ENCODE results near the gene MAN2A1.
A peak's percentile ranks its signal among the peaks of the same experiment; 100 is the strongest.

Gene MAN2A1

DNA sequence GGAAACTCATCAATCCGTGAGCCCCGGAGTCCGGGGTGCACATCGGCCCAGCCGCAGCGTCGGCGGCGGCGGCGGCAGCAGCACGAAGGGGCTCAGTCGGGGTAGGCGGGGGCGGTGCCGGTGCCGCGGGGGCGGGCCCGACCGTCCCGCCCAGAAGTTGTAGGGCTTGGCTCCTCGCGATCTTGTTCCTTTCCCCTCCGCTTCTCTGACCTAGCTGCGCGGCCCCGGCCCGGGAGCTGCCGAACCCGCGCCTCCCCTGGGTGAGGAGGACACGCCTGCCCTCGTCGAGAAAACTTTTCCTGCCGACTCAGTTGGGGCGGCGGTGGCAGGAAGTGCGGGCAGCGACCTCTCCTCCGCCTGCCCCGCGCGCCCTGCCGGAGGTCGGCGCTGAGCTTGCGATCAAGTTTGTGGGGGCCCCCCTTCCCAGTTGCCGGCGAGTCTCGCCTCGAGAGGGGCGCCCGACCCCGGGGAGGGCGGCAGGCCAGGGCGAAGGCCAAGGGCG lies at the start of gene MAN2A1:
Gene MAN2A1, plus strand, starts transcription at position 188 of the 502 bp plus-strand sequence. CDS start 491 bp downstream, outside the sequence.
- DNase-seq (ENCODE audit: low read depth, low spot score): peak; percentile 50

DNA sequence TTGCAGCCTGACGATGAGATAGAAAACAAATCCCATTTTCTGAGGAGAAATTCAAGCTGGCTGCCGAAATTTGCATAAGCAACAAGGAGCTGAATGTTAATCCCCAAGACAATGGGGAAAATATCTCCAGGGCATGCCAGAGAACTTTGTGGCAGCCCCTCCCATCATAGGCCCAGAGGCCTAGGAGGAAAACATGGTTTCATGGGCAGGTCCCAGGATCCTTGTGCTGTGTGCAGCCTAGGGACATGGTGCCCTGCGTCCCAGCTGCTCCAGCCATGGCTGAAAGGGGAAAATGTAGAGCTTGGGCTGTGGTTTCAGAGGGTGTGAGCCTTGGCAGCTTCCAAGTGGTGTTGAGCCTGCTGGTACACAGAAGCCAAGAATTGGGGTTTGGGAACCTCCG lies 48.8 kb upstream of the MAN2A1 start:
- no peak for DNase-seq (ENCODE audit: low read depth, low spot score)

DNA sequence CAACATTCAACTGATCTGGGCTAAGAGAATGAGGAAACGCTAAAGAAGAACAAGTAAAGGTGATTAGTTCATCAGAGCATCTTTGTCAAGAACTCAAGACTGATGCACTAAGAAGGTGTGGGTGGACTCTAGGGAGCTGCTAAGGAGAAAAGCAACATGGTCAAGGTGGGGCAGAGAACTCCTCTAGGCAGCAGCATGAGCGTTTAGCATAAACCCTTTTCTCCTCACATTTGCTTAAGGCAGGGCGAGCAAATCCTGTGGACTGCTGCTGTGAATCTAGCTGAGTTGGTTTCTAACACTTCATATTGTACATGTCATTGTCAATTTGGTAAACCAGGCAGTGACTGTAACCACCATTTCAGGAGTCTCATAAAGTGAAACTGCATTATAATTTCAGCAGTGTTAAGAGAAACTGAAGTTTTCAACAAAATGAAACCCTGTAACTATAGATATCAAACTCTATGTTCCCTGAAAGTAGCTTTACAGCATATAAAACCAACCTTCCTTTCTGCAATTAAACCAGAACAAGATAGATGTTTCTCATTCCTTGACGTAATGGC lies 45.9 kb upstream of the MAN2A1 start:
- DNase-seq (ENCODE audit: low read depth, low spot score): no peak

DNA sequence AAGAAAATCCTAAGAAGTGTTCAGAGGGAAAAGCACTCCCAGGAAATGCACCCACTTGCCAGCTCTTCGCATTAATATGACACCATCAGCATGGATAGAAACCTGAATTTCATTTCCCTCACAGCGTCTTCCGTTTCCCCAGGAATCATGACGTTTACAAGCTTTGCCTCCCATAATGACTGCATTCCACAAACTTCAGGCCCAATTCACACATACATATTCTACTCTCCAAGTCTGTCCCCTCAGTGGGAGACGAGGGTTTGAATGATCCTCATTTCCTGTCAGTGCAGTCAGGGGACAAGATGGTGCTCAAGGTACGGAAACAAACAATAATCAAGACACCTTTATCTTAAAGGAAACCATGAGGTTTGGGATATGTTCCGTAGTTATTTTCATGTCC lies 44.9 kb upstream of the MAN2A1 start:
- DNase-seq (ENCODE audit: low read depth, low spot score): no peak

DNA sequence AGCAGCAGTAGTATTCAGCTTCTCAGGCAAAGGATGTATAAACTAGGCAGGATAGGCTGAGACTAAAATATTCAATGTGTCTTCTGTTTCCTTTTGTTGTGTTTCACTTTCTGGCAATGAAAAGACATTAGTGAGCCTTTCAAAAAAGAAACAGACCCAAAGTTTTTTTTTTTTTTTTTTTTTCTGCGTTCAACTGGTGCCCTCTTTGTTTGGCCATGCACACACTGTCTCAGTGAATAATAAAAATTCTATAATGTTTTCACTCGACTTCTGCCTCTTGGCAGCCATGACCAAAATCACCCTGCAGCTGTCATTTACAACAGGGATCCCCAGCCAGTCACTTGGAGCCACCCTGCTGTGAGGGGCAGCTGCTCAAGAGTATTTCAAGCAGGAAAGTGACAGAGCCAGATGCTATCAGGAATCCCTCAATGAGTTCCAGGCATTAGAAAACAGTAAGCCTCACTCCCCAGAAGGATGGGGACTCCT lies 44.0 kb upstream of the MAN2A1 start:
- no peak for DNase-seq (ENCODE audit: low read depth, low spot score)

DNA sequence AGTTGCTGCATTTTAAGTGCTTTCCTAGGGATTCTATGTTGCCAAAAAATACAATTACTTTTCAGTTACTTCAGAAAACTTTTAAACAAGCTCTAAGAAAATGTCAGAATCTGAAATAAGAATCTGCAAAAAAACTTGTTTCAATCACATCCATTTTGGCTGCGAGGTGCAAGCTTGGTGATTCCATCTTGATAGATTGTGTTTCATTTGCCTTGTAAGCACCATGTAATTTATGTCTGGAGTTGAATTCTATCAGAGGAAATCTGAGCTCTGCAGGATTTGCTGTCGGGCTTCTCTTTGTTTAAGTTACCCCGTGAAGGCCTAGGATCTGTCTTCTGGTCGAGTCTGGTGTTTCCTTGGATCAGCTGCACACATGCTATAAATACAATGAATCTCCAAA lies 40.4 kb upstream of the MAN2A1 start:
- DNase-seq (ENCODE audit: low read depth, low spot score): no peak

DNA sequence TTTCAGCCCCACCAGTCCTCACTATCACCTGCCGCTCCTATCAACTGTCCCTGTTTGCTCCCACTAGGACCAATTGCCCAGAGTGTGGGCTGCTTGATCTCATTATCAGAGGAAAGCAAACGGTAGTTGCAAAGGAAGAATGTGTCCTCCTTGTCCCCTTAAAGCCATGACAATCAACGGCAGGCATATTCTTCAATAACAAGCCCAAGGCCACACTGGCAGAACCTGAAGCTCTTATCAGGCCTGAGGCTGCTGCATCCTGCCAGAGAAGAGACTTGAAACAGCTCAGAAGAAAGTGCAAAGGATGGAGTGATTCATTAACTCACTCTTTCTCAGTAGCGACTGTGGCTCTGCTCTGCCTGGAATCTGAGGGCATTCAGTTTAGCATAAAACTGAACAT lies 39.2 kb upstream of the MAN2A1 start:
- no peak for DNase-seq (ENCODE audit: low read depth, low spot score)

DNA sequence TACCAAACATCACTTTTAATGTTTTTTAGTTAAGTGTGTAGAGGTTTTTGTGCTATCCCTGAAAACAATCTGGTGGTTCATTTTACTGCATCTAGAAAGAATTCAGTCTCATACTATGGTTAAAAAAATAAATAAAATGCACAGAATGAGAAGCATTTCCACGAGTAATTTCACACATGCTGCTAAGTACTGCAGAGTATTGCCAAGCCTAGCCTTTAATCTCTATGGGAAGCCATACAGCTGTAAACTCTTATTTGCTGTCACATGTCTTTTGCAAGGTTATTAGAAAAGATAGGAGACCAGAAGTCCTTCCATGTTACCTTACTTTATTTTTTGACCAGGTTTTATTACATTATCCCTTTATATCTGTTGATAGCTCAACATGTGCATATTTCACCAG lies 37.6 kb upstream of the MAN2A1 start:
- no peak for DNase-seq (ENCODE audit: low read depth, low spot score)

DNA sequence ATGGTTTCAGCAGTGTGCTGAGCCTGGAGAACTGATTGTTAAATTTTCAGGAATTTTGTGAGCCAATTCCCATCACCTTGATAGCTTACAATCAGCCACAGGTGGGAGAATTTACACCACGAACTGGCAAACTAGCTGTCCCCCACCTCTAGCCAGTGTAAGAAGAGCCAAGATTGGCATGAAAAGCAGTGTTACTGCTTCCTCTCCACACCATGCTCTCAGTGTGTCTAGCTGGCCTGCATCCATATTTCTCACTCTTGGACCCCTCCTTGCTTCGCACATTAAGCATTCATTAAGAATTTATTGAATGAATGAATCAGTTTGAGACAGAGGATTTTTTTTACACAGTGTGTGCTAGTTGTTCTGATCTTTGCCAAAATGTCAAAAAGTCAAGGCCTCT lies 36.7 kb upstream of the MAN2A1 start:
- no peak for DNase-seq (ENCODE audit: low read depth, low spot score)

DNA sequence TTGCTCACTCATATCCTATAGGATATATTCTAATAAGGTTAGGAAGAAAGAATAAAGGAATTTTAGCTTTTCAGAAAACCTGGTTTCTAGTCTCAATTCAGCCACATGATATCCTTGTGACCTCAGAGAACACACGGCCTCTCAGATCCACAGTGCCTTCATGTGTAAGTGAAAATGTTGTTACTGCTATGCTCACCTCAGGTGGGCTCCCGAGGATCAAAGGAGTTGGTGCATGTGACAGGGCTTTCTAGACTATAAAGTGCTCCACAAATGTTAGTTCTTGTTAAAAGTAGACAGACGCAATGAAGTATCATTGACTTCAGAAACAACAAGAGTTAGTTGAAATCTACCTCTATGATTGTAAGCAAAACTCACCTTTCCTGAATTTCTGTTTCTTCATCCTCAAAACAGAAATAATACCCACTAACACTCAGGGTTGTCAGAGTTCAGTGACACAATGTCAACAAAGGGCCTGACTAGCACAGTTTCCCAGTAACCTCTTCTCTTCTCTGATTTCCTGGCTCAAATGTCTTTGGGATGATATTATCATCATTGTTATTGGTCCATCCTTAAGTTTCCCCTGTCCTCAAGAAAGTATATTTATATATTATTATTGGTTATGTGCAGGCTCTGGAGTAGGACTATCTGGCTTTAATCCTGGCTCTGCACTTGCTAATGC lies 36.0 kb upstream of the MAN2A1 start:
- no peak for DNase-seq (ENCODE audit: low read depth, low spot score)

DNA sequence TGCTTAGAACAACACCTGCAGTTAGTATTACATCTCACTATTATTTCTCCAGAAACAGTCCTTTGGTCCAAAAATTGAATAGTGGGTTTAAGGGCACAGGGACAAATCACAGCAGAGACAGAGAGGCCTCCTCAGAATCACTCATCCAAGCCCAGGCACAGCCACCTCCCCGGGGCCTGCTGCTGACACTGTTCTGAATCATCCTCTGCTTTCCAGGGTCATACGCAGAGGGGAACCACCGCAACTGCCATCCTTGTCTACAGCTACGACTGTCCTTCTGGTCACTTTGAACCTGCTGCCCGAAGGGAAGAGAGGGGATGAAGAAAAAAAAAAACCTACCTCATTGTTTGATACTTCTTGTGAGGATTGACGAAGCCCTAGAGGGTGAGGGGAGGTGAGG lies 35.3 kb upstream of the MAN2A1 start:
- DNase-seq (ENCODE audit: low read depth, low spot score): no peak

DNA sequence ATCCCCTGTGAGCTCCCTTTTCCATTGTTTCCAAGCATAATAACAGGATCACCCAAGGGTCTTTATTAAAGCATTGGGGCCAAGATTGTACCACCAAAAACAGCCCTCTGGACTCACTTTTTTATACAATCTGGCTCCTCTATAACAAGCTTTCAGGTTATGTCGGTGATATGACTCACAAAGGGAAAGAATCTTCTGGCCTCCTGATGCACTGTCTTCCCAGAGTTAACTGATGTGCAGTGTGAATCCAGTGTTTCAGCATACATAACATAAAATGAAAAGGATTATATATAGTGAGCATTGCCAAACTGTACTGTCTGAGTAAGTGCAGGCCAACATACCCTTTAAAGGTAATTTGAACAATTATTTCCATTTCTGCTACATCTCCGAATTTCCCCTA lies 33.9 kb upstream of the MAN2A1 start:
- DNase-seq (ENCODE audit: low read depth, low spot score): no peak

DNA sequence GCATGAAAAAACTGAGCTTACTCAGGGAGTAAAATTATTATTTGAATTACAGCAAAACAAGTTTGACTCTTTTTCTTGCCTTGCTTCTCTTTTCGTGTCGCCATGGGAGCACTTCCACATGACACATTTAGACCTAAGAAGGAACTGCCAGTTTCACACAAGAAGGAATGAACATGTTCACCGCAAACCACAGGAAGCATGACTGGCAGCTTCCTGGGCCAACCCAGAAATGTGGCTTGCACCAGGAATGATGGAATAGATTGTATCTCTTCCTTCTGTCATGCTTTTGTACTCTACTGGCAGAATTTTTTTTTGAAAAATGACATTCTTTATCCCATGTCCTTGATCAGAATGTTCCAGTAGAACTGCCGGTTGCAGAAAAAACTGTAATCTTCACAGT lies 32.9 kb upstream of the MAN2A1 start:
- DNase-seq (ENCODE audit: low read depth, low spot score): no peak

DNA sequence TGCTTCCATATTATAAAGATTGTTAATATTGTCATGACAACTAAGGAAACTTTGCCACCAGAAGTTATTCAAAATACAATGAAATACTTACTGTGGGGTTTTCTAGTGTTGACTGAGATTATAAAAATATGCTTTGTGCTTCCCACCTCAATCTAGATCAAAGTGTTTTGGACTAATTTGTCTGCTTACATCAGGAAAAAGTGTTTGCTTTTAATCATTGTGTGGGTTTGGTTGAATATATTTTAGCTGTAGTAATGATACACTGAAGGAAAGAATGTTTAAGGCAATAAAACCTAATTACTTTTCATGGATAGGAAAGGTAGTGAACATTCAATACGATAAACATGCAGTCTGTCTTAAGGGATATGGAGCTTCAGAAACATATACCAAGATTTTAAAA lies 29.8 kb upstream of the MAN2A1 start:
- no peak for DNase-seq (ENCODE audit: low read depth, low spot score)

DNA sequence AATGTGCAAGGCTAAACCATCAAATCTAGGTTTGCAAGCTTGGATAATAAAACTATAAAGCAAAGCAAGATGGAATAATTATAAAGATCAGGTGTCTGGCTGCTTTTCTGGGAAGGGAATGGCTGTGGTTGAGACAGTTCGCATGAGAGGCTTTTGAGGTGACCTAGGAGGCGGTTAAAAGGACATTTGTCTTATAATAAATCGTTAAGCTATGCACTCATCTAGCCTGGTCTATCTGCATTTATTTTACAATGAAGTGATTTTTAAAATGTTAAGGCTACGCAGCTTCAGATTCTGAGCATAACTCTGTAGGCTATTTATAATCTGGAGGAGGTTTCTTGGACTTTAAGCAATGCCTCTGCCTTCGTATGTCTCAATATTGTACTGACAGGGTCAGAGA lies 29.4 kb upstream of the MAN2A1 start:
- no peak for DNase-seq (ENCODE audit: low read depth, low spot score)

DNA sequence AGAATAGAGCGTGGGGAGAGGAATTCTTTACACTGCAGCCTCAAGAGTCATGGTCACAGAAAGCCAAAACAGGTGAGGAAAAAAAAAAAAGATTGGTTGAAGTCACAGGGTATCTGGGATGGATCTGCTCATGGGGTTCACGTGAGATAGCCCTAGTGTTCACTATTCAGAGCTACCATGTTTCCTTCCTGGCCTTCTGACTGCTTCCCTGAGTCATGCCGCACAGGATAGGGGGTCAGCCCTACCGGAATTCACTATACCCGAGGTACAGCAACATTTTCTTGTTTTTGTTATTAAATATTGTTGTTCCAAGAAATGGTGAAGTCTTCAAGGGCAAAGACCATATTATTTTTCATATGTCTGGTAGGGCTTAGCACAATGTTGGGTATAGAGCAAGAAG lies 21.5 kb upstream of the MAN2A1 start:
- no peak for DNase-seq (ENCODE audit: low read depth, low spot score)

DNA sequence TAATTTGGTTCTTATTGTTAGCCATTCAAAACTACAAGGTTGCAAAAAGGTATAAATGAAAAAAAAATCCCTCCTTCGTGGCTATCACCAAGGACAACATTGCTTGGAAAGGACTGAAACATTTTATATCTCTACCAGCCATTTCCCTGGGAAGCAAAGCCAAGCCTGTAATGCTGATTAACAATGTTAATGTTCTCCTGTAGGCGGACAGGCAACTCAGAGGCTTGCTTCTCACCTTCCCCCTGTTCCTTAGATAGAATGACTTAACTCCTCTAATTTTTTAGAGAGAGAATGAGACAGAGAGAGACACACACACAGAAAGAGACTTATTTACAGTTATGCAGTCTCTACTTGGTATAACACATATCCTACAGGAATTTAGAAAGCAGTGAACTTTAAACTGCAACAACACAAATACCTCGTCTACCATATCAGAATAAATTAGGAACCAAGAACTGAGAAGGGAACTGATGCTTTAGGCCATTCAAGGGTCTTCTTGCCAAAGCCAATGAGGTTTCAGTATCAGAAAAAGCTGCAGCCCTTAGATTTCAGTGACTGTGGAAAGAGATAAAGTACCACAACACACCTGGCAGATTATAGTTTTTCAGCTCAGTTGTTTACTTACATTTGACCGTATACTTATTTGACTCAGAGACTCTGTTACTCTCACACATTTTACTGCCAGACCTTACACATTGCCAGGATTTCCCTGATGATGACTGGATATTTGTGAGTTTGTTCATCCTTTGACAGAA lies 20.9 kb upstream of the MAN2A1 start:
- no peak for DNase-seq (ENCODE audit: low read depth, low spot score)

DNA sequence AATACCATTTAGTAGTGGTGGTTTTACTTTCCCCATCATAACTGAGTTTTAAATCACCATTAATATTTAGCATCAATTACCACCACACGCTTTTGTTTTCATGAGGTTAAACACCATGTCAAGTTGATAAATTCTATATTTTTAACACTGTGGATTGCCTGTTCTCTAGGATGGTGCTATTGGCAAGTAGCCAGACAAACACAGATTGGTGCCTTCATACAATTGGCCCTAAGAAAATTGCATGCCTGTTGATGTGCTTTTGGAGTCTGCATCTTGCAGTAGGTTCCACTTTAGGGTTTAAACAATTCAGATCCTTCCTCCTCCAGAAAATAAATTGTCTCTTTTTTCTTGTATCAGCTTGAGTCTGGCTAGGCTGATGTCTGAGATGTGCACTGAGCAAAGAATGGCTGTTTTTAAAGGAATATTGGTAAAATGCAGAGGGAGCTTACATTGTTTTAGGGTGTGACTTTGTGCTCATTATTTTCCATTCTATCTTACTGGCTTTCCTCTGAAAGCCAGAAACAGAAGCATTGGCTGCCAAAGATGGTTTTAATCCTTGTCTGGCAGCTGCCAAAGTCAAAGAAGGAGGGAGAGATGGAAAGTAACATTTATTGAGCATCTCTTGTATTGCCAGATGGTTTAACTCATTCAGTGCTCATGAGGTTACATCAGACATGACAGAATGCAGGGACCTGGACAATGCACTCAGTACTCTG lies 19.6 kb upstream of the MAN2A1 start:
- DNase-seq (ENCODE audit: low read depth, low spot score): no peak

DNA sequence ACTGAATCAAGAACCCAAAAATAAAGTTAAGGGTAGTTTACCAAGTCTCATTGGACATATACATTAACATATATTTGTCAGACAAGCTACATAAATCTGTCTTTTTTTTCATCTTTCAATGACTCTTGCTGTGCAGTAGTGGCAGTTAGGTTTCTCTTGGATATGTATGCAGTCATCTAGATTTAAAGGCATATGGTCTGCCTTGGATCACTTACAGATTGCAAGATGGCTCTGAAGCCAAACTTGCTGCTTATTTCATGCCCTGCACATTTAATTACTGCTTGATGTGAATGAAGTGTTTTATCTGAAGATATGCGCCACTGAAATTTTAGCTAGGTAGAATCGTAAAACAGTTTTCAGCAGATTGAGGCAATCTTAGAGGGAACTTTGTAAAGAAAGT lies 18.6 kb upstream of the MAN2A1 start:
- no peak for DNase-seq (ENCODE audit: low read depth, low spot score)

DNA sequence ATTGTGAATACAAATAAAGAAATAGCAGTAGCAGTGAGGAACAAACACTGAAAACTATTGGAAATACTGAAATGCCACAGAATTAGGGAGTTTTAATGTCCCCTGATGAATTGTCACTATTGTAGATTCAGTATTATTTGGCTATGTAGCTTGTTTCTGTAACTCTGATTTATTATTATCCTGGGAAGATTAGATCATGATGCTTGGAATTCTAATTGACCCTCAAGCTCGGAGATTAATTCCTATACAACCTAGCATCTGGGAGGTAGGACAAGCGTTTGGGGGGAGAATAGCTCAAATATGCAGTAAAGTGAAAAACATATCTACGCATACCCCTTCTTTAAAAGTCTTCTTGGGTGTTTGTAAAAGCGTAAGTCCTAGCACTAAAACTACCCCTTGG lies 15.1 kb upstream of the MAN2A1 start:
- no peak for DNase-seq (ENCODE audit: low read depth, low spot score)

DNA sequence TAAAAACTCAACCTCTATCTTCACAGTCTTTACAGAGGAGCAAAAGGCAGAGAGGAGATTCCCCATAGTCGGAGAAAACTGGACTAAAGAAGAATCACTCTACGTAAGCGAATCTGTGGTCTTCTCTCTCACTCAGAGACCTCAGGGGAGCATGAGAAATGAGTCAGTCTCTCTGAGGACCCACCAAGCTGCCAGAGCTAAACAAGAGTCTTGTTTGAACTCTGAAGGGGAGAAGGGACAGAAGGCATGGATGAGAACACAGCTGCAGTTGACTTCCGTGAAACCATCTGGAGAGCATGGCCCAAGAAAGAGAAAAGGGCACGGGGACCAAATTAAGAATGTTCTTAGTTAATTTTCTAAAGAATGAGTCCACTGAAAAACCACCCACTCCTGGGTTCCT lies 12.8 kb upstream of the MAN2A1 start:
- DNase-seq (ENCODE audit: low read depth, low spot score): no peak

DNA sequence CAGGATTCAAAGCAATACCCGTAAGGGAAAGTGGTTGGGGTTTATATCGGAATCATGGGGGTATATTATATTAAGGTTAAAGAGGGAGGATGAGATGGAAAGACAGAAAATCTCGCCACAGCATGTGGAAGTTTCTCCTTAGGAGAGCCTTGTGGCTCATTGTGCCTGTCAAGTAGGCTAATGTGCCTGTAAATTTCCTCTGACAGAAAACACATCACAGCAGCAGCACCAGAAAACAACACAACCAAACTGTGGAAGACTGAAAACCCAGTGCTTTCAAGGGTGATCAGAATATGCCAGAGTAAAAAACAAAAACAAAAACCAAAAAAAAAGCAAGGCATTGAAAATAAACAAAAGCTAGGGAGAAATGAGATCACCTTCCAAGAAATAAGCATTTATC lies 11.3 kb upstream of the MAN2A1 start:
- no peak for DNase-seq (ENCODE audit: low read depth, low spot score)

Measured in activated naive CD8-positive, alpha-beta T cell treated with anti-CD3 and anti-CD28 coated beads, Interleukin-2, amount 50 U/mL, for 16 hours (primary cell).